ENCODE measurements around the gene ANKRD13A.

DNA sequence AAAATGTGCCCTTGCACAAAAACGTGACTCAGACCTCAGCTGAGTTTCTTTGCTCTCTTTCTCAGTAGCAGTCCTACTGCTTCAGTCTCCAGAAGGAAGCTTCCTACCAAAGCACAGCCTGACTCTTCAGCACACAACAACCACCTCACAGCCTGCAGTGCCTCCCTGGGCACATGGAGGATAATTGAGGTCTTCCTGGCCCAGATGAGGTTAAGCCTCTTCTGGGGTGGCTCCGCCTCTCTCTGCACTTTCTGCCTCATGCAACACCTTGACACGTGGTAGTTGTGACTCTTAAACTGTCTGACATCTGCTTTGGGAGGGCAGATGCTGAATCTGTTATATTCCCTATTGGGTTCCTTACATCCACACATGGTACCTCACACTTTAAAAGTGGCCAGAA is 36.8 kb upstream of the ANKRD13A start:
- TF ChIP-seq, protein P1, sequence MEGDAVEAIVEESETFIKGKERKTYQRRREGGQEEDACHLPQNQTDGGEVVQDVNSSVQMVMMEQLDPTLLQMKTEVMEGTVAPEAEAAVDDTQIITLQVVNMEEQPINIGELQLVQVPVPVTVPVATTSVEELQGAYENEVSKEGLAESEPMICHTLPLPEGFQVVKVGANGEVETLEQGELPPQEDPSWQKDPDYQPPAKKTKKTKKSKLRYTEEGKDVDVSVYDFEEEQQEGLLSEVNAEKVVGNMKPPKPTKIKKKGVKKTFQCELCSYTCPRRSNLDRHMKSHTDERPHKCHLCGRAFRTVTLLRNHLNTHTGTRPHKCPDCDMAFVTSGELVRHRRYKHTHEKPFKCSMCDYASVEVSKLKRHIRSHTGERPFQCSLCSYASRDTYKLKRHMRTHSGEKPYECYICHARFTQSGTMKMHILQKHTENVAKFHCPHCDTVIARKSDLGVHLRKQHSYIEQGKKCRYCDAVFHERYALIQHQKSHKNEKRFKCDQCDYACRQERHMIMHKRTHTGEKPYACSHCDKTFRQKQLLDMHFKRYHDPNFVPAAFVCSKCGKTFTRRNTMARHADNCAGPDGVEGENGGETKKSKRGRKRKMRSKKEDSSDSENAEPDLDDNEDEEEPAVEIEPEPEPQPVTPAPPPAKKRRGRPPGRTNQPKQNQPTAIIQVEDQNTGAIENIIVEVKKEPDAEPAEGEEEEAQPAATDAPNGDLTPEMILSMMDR (IDR thresholded peaks at IDR 0.05; ENCODE audit: extremely low read depth in 1 of 2, insufficient read depth in 1 of 2, low read depth in 1 of 2, low read length in 2 of 2): no peak
- TF ChIP-seq JUN (IDR thresholded peaks at IDR 0.05; ENCODE audit: borderline replicate concordance, insufficient read depth, insufficient read length, low read depth) (no peak), GATA2 (IDR thresholded peaks at IDR 0.05; ENCODE audit: insufficient read depth, insufficient read length, low read depth, low read length) (no peak), EZH2 (IDR thresholded peaks at IDR 0.05; ENCODE audit: borderline replicate concordance, low read depth, low read length, severe bottlenecking) (no peak), POLR2AphosphoS5 (IDR thresholded peaks at IDR 0.05; ENCODE audit: insufficient read depth, low read depth, low read length) (no peak), MYC (IDR thresholded peaks at IDR 0.05; ENCODE audit: low read depth, low read length) (no peak), POLR2A (IDR thresholded peaks at IDR 0.05; ENCODE audit: low read depth, low read length) (no peak), FOS (IDR thresholded peaks at IDR 0.05; ENCODE audit: borderline replicate concordance, insufficient read depth, low read length) (no peak)
- TF ChIP-seq, protein P2, sequence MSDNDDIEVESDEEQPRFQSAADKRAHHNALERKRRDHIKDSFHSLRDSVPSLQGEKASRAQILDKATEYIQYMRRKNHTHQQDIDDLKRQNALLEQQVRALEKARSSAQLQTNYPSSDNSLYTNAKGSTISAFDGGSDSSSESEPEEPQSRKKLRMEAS (IDR thresholded peaks at IDR 0.05; ENCODE audit: insufficient read depth, insufficient read length): no peak
